Measurements from ENCODE around the gene VPS26A. TPM values are rescaled to one million over a fixed set of nuclear protein-coding genes. Genes with fewer than 3 reads are reported as not detected.

Gene VPS26A
- polyA plus RNA-seq, 3 donors = 10.1 to 58.3 (median 42.1) TPM

DNA sequence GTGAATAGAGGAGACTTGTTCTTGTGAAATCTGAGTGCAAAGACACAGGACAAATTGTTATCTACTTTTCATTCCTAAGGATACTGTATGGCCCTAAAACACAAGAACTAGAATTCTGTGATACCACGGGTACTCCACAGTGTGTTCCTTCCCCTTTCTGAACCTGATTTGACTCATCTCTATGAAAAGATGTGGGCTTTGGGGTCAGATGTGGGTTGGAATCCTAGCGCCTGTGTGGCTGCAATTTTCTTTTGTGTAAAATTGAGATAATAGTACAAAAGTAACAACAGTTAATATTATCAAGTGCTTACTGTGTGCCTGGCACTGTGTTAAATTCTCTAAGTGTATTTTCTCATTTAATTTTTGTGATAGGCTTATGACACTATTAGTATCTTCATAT lies 27.9 kb upstream of the VPS26A start:
- Mint-ChIP-seq H3K4me1 (peaks cover 70% of the 10 kb centered on the region), H3K36me3 (peaks cover 81 to 90% of the 10 kb centered on the region in 2 donors), H3K27ac (peak overlapping the region in 6 of 7 donors; percentile 49 to 86 (median 79)), H3K9me3 (peaks cover 0 to 6% (median 0%) of the 10 kb centered on the region in 7 donors), H3K4me3 (peak overlapping the region in 1 of 2 donors; percentile 60), H3K27me3 (ENCODE audit: low read depth in 3 of 3) (peaks cover 0 to 4% (median 2%) of the 10 kb centered on the region in 3 donors)
- intact Hi-C loops (cut with micrococcal nuclease) = no loop called here
- DNase-seq = peak in 2 of 3 donors; percentile 49 to 53
- peaks cover 100% of the 10 kb centered on the region for H3K79me2 ChIP-seq (ENCODE audit: insufficient read depth, low read length)
- H3K9me3 ChIP-seq (replicated peaks in 1 of 2; ENCODE audit: control insufficient read depth in 1 of 2, insufficient read depth in 1 of 2, low read length in 2 of 2) = no peaks in the 10 kb centered on the region
- H3K4me2 ChIP-seq (replicated peaks; ENCODE audit: extremely low read depth, low read length, poor library complexity, severe bottlenecking) = peak overlapping the region; percentile 41
- peaks cover 48 to 69% of the 10 kb centered on the region in 2 donors for H3K36me3 ChIP-seq (replicated peaks in 1 of 2; ENCODE audit: control insufficient read depth in 1 of 2, insufficient read depth in 2 of 2, low read length in 2 of 2)
- H3K4me1 ChIP-seq (ENCODE audit: control insufficient read depth in 1 of 2, insufficient read depth in 2 of 2, low read length in 2 of 2) = peaks cover 90 to 94% of the 10 kb centered on the region in 2 donors
- H3K27ac ChIP-seq (ENCODE audit: low read depth in 1 of 2, low read length in 2 of 2) = peak overlapping the region; percentile 23 to 53
- no CpG with 5 or more reads among the region's 2 CpGs for WGBS (ENCODE audit: insufficient coverage)
- H3K9ac ChIP-seq (ENCODE audit: insufficient read depth, low read length, poor library complexity, severe bottlenecking) = no peak overlapping the region
- no peaks in the 10 kb centered on the region for H3K27me3 ChIP-seq (ENCODE audit: control insufficient read depth in 2 of 2, insufficient read depth in 2 of 2, low read length in 2 of 2)
- no peak overlapping the region for H2AFZ ChIP-seq (ENCODE audit: insufficient read depth, low read depth, low read length, poor library complexity, severe bottlenecking)
- TF ChIP-seq, protein P1, sequence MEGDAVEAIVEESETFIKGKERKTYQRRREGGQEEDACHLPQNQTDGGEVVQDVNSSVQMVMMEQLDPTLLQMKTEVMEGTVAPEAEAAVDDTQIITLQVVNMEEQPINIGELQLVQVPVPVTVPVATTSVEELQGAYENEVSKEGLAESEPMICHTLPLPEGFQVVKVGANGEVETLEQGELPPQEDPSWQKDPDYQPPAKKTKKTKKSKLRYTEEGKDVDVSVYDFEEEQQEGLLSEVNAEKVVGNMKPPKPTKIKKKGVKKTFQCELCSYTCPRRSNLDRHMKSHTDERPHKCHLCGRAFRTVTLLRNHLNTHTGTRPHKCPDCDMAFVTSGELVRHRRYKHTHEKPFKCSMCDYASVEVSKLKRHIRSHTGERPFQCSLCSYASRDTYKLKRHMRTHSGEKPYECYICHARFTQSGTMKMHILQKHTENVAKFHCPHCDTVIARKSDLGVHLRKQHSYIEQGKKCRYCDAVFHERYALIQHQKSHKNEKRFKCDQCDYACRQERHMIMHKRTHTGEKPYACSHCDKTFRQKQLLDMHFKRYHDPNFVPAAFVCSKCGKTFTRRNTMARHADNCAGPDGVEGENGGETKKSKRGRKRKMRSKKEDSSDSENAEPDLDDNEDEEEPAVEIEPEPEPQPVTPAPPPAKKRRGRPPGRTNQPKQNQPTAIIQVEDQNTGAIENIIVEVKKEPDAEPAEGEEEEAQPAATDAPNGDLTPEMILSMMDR (IDR thresholded peaks at IDR 0.05) = no peak
- peak overlapping the region in 1 of 3 experiments; percentile 97 for H3K4me3 ChIP-seq (replicated peaks in 1 of 3; ENCODE audit: low read depth in 2 of 3, low read length in 3 of 3)
- H4K20me1 ChIP-seq (ENCODE audit: insufficient read depth, low read length) = peaks cover 100% of the 10 kb centered on the region

GRCh38 chr10:69097729-69098128 lies 26.2 kb upstream of the VPS26A start:
- Histone ChIP-seq H3K4me3 (replicated peaks in 1 of 3; ENCODE audit: low read depth in 2 of 3, low read length in 3 of 3) (no peak overlapping the region), H4K20me1 (ENCODE audit: insufficient read depth, low read length) (peaks cover 100% of the 10 kb centered on the region), H3K4me1 (ENCODE audit: control insufficient read depth in 1 of 2, insufficient read depth in 2 of 2, low read length in 2 of 2) (peaks cover 90 to 96% of the 10 kb centered on the region in 2 donors), H3K27ac (ENCODE audit: low read depth in 1 of 2, low read length in 2 of 2) (no peak overlapping the region), H3K36me3 (replicated peaks in 1 of 2; ENCODE audit: control insufficient read depth in 1 of 2, insufficient read depth in 2 of 2, low read length in 2 of 2) (peaks cover 61 to 76% of the 10 kb centered on the region in 2 donors), H3K27me3 (ENCODE audit: control insufficient read depth in 2 of 2, insufficient read depth in 2 of 2, low read length in 2 of 2) (no peaks in the 10 kb centered on the region), H2AFZ (ENCODE audit: insufficient read depth, low read depth, low read length, poor library complexity, severe bottlenecking) (no peak overlapping the region), H3K4me2 (replicated peaks; ENCODE audit: extremely low read depth, low read length, poor library complexity, severe bottlenecking) (no peak overlapping the region), H3K79me2 (ENCODE audit: insufficient read depth, low read length) (peaks cover 100% of the 10 kb centered on the region), H3K9ac (ENCODE audit: insufficient read depth, low read length, poor library complexity, severe bottlenecking) (no peak overlapping the region), H3K9me3 (replicated peaks in 1 of 2; ENCODE audit: control insufficient read depth in 1 of 2, insufficient read depth in 1 of 2, low read length in 2 of 2) (no peaks in the 10 kb centered on the region)
- Mint-ChIP-seq H3K4me1 (peaks cover 78% of the 10 kb centered on the region), H3K27ac (peak overlapping the region; percentile 24 to 84 (median 76)), H3K36me3 (peaks cover 84 to 93% of the 10 kb centered on the region in 2 donors), H3K4me3 (peak overlapping the region in 1 of 2 donors; percentile 57), H3K9me3 (peaks cover 0 to 6% (median 0%) of the 10 kb centered on the region in 7 donors), H3K27me3 (ENCODE audit: low read depth in 3 of 3) (peaks cover 0 to 4% (median 0%) of the 10 kb centered on the region in 3 donors)
- TF ChIP-seq, protein P1 (IDR thresholded peaks at IDR 0.05) = no peak
- 54% methylated on average over 2 of the region's 4 CpGs for WGBS (ENCODE audit: insufficient coverage)
- intact Hi-C loops (cut with micrococcal nuclease) = no loop called here
- DNase-seq = no peak
